Psoas muscle (tissue), 8 donors: Measurements from ENCODE around the gene PCTP. TPM values are rescaled to one million over a fixed set of nuclear protein-coding genes. Genes with fewer than 3 reads are reported as not detected.

Source experiments
- ATAC-seq, 4 donors: fragments of 200-7000 bp; cut with Tn5 transposase; one replicate each; pipeline ENCODE4 v1.9.1; 2020; ENCODE audit warnings: moderate library complexity in 3 of 4, mild to moderate bottlenecking in 2 of 4
- DNase-seq, 2 donors: peaks; one replicate each; pipeline ENCODE4 v3.0.0-alpha.2; 2020
- H3K27ac ChIP-seq: fragments of 200-600 bp; one replicate; pipeline ENCODE4 v1.8.0; 2022
- H3K27me3 ChIP-seq, 3 donors: fragments of 200-600 bp in 1 of 3; one replicate each; pipeline versions ENCODE4 v1.6.1 to v1.8.0; 2013 to 2022; ENCODE audit warnings: low read length in 2 of 3, mild to moderate bottlenecking in 2 of 3, moderate library complexity in 1 of 3; ENCODE audit not compliant: insufficient read depth in 3 of 3
- H3K36me3 ChIP-seq, 2 donors: fragments of 200-600 bp in 1 of 2; one replicate each; pipeline versions ENCODE4 v1.6.1 to v1.8.0; 2013 to 2022; ENCODE audit warnings: low read depth in 1 of 2, mild to moderate bottlenecking in 1 of 2, moderate library complexity in 1 of 2; ENCODE audit not compliant: insufficient read depth in 1 of 2
- H3K4me1 ChIP-seq: fragments of 200-600 bp; one replicate; pipeline ENCODE4 v1.8.0; 2022
- H3K4me3 ChIP-seq: fragments of 200-600 bp; one replicate; pipeline ENCODE4 v1.8.0; 2022; ENCODE audit warnings: mild to moderate bottlenecking
- H3K9me3 ChIP-seq: fragments of 200-600 bp; one replicate; pipeline ENCODE4 v1.8.0; 2022
- WGBS, 3 donors: extraction: QIAGEN DNeasy Blood & Tissue Kit; methylation state at CpG; one replicate each; pipeline versions ENCODE4 v1.1.6 to v1.1.7; 2013; 5-methylcytosine and 5-hydroxymethylcytosine counted together
- intact Hi-C, 2 donors: fragments of 100-400 bp; cut with DNase I; formaldehyde crosslinking; loops; one replicate each; pipeline versions ENCODE4 v1.11.0 to v1.14.2; 2022
- polyA plus RNA-seq, 3 donors: library from polyadenylated mRNA; stranded (reverse); fragments of 200-250 nt; gene quantifications; one replicate each; pipeline ENCODE4 v1.2.3, GENCODE V29; 2013
- total RNA-seq, 4 donors: library from RNA; stranded (reverse); fragmentation: NEBNext Ultra II Directional in 2 of 4; extraction: Animal tissue kit (Norgen Biotek cat#: 25700) in 2 of 4; gene quantifications; one replicate each; pipeline versions ENCODE4 v1.2.1 to v1.2.4, GENCODE V29; 2021 to 2023
- TF ChIP-seq, protein P1 (sequence below): fragments of 200-600 bp; IDR thresholded peaks from one replicate; pipeline ENCODE4 v1.8.0; 2022; ENCODE audit warnings: antibody characterized with exemption
- donor health status: healthy with polysubstance abuse.
- donor health status: DM: no; HTN: no; CAD: no; lungs with moderate emphysema.
- donor health status: Bipolar disorder and iron deficiency.
- donor health status: healthy.
- donor health status: DM: yes; HTN: yes; CAD: no.
- donor health status: DM: no; HTN: no; CAD: no.
- donor health status: DM: no; HTN: no; CAD: no.
- donor health status: DM: yes; HTN: yes; CAD: no.

Gene PCTP
- total and polyA plus RNA-seq, 7 donors, result 9.7 to 24.8 (median 14.7) TPM

DNA sequence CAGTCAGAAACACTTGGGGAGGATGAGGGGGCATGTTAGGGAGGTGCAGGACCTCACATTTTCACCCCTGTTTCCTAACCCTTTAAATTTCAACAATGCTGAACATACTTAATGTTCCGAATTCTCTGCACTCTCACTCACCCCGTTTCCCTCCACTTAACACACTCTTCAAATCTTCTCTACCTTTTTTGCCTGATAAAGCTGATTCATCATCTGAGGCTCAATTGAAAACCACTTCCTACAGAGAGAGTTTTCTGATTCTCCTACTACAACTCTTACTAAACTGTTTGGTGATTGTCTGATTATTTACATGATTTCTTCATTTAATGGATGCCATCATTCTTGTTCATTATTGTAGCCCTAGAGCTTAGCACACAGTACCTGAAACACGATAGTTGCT lies 42.4 kb downstream of the PCTP start:
- Histone ChIP-seq H3K4me1 (no peaks in the 10 kb centered on the region), H3K27ac (no peak overlapping the region), H3K27me3 (no peaks in the 10 kb centered on the region), H3K36me3 (no peaks in the 10 kb centered on the region), H3K4me3 (no peak overlapping the region), H3K9me3 (peaks cover 4% of the 10 kb centered on the region)
- 88 to 98% (median 88%) methylated on average over 3 of the region's 3 CpGs for WGBS, 3 donors
- ATAC-seq (no peak), DNase-seq (no peak)
- intact Hi-C loops, result no loop called here
- TF ChIP-seq, protein P1, sequence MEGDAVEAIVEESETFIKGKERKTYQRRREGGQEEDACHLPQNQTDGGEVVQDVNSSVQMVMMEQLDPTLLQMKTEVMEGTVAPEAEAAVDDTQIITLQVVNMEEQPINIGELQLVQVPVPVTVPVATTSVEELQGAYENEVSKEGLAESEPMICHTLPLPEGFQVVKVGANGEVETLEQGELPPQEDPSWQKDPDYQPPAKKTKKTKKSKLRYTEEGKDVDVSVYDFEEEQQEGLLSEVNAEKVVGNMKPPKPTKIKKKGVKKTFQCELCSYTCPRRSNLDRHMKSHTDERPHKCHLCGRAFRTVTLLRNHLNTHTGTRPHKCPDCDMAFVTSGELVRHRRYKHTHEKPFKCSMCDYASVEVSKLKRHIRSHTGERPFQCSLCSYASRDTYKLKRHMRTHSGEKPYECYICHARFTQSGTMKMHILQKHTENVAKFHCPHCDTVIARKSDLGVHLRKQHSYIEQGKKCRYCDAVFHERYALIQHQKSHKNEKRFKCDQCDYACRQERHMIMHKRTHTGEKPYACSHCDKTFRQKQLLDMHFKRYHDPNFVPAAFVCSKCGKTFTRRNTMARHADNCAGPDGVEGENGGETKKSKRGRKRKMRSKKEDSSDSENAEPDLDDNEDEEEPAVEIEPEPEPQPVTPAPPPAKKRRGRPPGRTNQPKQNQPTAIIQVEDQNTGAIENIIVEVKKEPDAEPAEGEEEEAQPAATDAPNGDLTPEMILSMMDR, result no peak

DNA sequence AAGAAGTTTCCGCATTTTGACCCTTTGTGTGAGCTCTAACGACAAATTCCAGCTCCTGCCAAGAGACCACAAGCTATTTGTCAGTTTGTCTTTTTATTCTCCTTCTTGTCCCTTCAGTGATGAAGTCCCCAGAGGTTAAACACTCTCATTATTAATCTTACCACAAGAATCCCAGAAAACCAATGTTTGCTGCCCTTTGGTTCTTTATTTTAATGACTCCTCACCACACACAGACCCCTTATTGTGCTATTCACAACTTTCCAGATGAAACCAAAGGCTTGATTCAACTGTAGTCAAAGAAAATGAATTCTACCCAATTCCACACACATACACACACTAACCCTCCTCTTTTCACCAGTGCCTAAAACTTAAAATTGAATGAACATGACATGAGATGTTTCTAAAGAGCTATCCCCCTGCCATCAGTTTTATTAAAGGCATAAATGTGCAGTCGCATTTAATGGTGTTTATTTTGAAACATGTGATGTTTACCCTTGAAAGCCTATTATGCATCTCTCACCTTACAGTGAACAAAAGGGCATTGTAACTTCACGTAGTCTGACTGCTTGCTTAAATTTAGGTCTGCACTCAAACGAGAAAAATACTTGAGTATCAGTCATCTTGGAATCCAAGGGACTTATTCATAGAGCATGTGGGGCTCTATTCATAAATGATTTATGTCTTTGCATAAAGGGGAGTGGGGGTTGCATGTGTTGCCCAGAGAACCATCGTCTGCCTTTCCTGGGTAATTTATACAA lies 44.1 kb downstream of the PCTP start:
- no peaks in the 10 kb centered on the region for H3K4me1 ChIP-seq
- TF ChIP-seq, protein P1, result no peak
- H3K9me3 ChIP-seq, result peaks cover 4% of the 10 kb centered on the region
- no peaks in the 10 kb centered on the region for H3K27me3 ChIP-seq
- no peak overlapping the region for H3K4me3 ChIP-seq
- WGBS, 3 donors, result 52 to 57% (median 56%) methylated on average over 6 of the region's 6 CpGs
- ATAC-seq (no peak), DNase-seq (no peak)
- no peak overlapping the region for H3K27ac ChIP-seq
- intact Hi-C loops, result no loop called here
- no peaks in the 10 kb centered on the region for H3K36me3 ChIP-seq

DNA sequence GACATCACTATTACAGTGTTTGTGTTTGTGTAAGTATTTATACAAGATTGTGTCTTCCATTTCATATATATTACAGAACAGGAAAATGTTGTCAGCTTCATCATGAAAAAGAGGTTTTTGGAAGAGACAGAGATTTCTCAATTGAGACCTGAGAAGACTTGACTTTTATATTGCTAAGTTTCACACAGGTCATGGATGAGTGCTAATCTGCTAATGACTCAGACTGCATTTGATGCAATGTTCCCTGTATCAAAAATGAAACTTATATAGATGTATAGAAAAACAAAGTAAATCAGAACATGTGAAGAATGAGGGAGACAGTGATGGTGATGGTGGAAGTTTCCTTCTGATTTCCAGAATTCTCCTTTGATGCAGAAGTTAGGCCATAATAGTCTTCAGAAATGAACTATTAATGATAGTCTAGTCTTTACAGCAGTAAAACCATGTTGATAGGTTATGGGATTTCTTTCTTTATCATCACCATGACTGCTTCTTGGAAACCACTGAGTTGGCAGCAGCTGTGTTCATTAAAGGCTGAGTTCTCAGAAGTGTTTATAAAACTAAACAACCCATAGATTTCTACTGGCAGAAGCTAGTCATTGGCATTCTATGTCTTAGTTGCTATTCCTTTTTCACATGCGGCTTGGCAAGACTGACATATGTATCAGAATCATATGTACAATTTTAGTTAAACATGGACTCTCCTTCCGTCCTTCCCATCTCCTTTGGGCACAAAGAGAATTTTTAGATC lies 56.1 kb downstream of the PCTP start:
- ATAC-seq (no peak), DNase-seq (no peak)
- TF ChIP-seq, protein P1, result no peak
- H3K4me3 ChIP-seq, result no peak overlapping the region
- 91 to 96% (median 93%) methylated on average over 2 of the region's 2 CpGs for WGBS, 3 donors
- H3K36me3 ChIP-seq, result no peaks in the 10 kb centered on the region
- peaks cover 3% of the 10 kb centered on the region for H3K9me3 ChIP-seq
- no peaks in the 10 kb centered on the region for H3K4me1 ChIP-seq
- peaks cover 0 to 2% (median 0%) of the 10 kb centered on the region in 3 donors for H3K27me3 ChIP-seq
- intact Hi-C loops, result no loop called here
- H3K27ac ChIP-seq, result no peak overlapping the region

- Histone ChIP-seq H3K36me3 (no peaks in the 10 kb centered on the region), H3K27ac (no peak overlapping the region), H3K4me3 (no peak overlapping the region), H3K4me1 (peaks cover 6% of the 10 kb centered on the region), H3K9me3 (no peaks in the 10 kb centered on the region), H3K27me3 (no peaks in the 10 kb centered on the region)
- WGBS, 3 donors, result 42 to 58% (median 53%) methylated on average over 4 of the region's 4 CpGs
- intact Hi-C loops, result no loop called here
- DNase-seq, result peak; percentile 23 to 63
- TF ChIP-seq, protein P1, result no peak
- ATAC-seq, result peak; percentile 19 to 55 (median 24)
Observed at GRCh38 chr17:55811536-55811935, 60.7 kb downstream of the PCTP start.
